Mucosa of descending colon (tissue), 3 donors: Measurements from ENCODE around the gene PARP8. TPM values are rescaled to one million over a fixed set of nuclear protein-coding genes. Genes with fewer than 3 reads are reported as not detected.

Source experiments
- ATAC-seq: fragments of 200-7000 bp; cut with Tn5 transposase; one replicate; pipeline ENCODE4 v1.9.1; 2020; ENCODE audit warnings: mild to moderate bottlenecking, moderate library complexity
- DNase-seq, 3 donors: peaks; one replicate each; pipeline ENCODE4 v3.0.0-alpha.2; 2020
- H3K36me3 ChIP-seq: fragments of 200-600 bp; one replicate; pipeline ENCODE4 v1.8.0; 2021; ENCODE audit warnings: low read depth, mild to moderate bottlenecking
- H3K4me1 ChIP-seq: fragments of 200-600 bp; one replicate; pipeline ENCODE4 v1.8.0; 2021; ENCODE audit warnings: low read depth, mild to moderate bottlenecking
- H3K4me3 ChIP-seq: fragments of 200-600 bp; one replicate; pipeline ENCODE4 v1.8.0; 2021; ENCODE audit warnings: mild to moderate bottlenecking
- H3K9me3 ChIP-seq: fragments of 200-600 bp; one replicate; pipeline ENCODE4 v1.8.0; 2021; ENCODE audit warnings: mild to moderate bottlenecking
- CTCF ChIP-seq: fragments of 200-600 bp; IDR thresholded peaks from one replicate; pipeline ENCODE4 v1.8.0; 2022; ENCODE audit warnings: antibody characterized with exemption, mild to moderate bottlenecking
- intact Hi-C, 2 donors: fragments of 100-400 bp; cut with DNase I in 1 of 2; cut with micrococcal nuclease in 1 of 2; formaldehyde crosslinking; loops; one replicate each; pipeline versions ENCODE4 v1.11.0 to v1.11.1; 2022; cut with DNase I, micrococcal nuclease
- total RNA-seq, 3 donors: library from RNA; stranded (reverse); fragmentation: NEBNext Ultra II Directional in 2 of 3; extraction: Animal tissue kit (Norgen Biotek cat#: 25700) in 2 of 3; gene quantifications; one replicate each; pipeline versions ENCODE4 v1.2.1 to v1.2.4, GENCODE V29; 2021 to 2023
- donor health status: DM: no; HTN: no; CAD: no; lungs with moderate emphysema.
- donor health status: DM: no; HTN: no; CAD: no.
- donor health status: DM: no; HTN: yes; CAD: no.

PARP8 gene
- total RNA-seq, 3 donors from 2014 or later, result 7.4 to 29.3 (median 20.1) TPM

GRCh38 chr5:50745221-50745910 is 78.9 kb downstream of the PARP8 start:
- Histone ChIP-seq H3K36me3 (no peaks in the 10 kb centered on the region), H3K4me3 (no peak overlapping the region), H3K9me3 (no peaks in the 10 kb centered on the region), H3K4me1 (no peaks in the 10 kb centered on the region)
- intact Hi-C loops, result no loop called here
- ATAC-seq (no peak), DNase-seq (no peak)
- TF ChIP-seq CTCF, result no peak

GRCh38 chr5:50749181-50749580 is 82.7 kb downstream of the PARP8 start:
- Histone ChIP-seq H3K4me1 (no peaks in the 10 kb centered on the region), H3K4me3 (no peak overlapping the region), H3K9me3 (no peaks in the 10 kb centered on the region), H3K36me3 (no peaks in the 10 kb centered on the region)
- TF ChIP-seq CTCF, result no peak
- intact Hi-C loops, result no loop called here
- DNase-seq (no peak), ATAC-seq (no peak)

- no peaks in the 10 kb centered on the region for H3K9me3 ChIP-seq
- DNase-seq (no peak), ATAC-seq (peak; percentile 42)
- H3K4me1 ChIP-seq, result no peaks in the 10 kb centered on the region
- no peak for TF ChIP-seq CTCF
- intact Hi-C loops, result no loop called here
- H3K4me3 ChIP-seq, result no peak overlapping the region
- H3K36me3 ChIP-seq, result no peaks in the 10 kb centered on the region
Measured at GRCh38 chr5:50749873-50750272, 83.4 kb downstream of the PARP8 start.

- intact Hi-C loops, result no loop called here
- ATAC-seq, result peak; percentile 93
- peak in 1 of 3 donors; percentile 36 for DNase-seq
Measured at GRCh38 chr5:50751064-50751657, 84.7 kb downstream of the PARP8 start.

GRCh38 chr5:50752800-50753199 is 86.4 kb downstream of the PARP8 start:
- DNase-seq (no peak), ATAC-seq (no peak)
- H3K9me3 ChIP-seq, result no peaks in the 10 kb centered on the region
- H3K36me3 ChIP-seq, result no peaks in the 10 kb centered on the region
- H3K4me3 ChIP-seq, result no peak overlapping the region
- no peaks in the 10 kb centered on the region for H3K4me1 ChIP-seq
- intact Hi-C loops, result no loop called here
- TF ChIP-seq CTCF, result no peak

More at GRCh38 chr5:50751064-50751657, 84.7 kb downstream of the PARP8 start:
- peak; percentile 44 for TF ChIP-seq CTCF
- H3K4me1 ChIP-seq, result no peaks in the 10 kb centered on the region
- H3K4me3 ChIP-seq, result no peak overlapping the region
- H3K9me3 ChIP-seq, result no peaks in the 10 kb centered on the region
- no peaks in the 10 kb centered on the region for H3K36me3 ChIP-seq
